KMS-11 (cell line): ENCODE results near the gene HDAC3.
"Not testable (repeated sequence)": the region's sequence is repeated elsewhere in the genome, so short reads cannot be mapped to it uniquely, and the experiment has no call there.

Experiments used
- H2AFZ ChIP-seq: fragments of 200-600 bp; sonication (generic); 2 replicates; pipeline ENCODE4 v1.6.1; 2016; ENCODE audit warnings: antibody characterized with exemption, mixed run types, low read depth
- H3K27ac ChIP-seq: fragments of 200-600 bp; sonication (generic); 2 replicates; pipeline ENCODE4 v1.6.1; 2016; ENCODE audit warnings: mild to moderate bottlenecking, mixed run types
- H3K27me3 ChIP-seq: fragments of 200-600 bp; sonication (generic); 2 replicates; pipeline ENCODE4 v1.6.1; 2017; ENCODE audit warnings: mild to moderate bottlenecking, low read depth, mixed run types, moderate library complexity; ENCODE audit not compliant: insufficient read depth
- H3K36me3 ChIP-seq: fragments of 200-600 bp; sonication (generic); 2 replicates; pipeline ENCODE4 v1.6.1; 2017; ENCODE audit warnings: mild to moderate bottlenecking, mixed run types; ENCODE audit not compliant: insufficient read depth
- H3K4me1 ChIP-seq: fragments of 200-600 bp; sonication (generic); 2 replicates; pipeline ENCODE4 v1.6.1; 2016; ENCODE audit warnings: mild to moderate bottlenecking, low read depth, mixed run types; ENCODE audit not compliant: poor library complexity, severe bottlenecking
- H3K4me2 ChIP-seq: fragments of 200-600 bp; sonication (generic); 2 replicates; pipeline ENCODE4 v1.7.0; 2016; ENCODE audit warnings: mild to moderate bottlenecking, mixed run types
- H3K4me3 ChIP-seq: fragments of 200-600 bp; sonication (generic); IDR thresholded peaks from 2 replicates; pipeline ENCODE4 v1.6.1; 2017; ENCODE audit warnings: low read depth, low read length, mixed read lengths; ENCODE audit not compliant: insufficient read depth
- H3K79me2 ChIP-seq: fragments of 200-600 bp; sonication (generic); 2 replicates; pipeline ENCODE4 v1.6.1; 2016; ENCODE audit warnings: low read depth, mixed run types; ENCODE audit not compliant: insufficient read depth
- H3K9ac ChIP-seq: fragments of 200-600 bp; sonication (generic); 2 replicates; pipeline ENCODE4 v1.6.1; 2016; ENCODE audit warnings: mild to moderate bottlenecking, mixed run types
- H4K20me1 ChIP-seq: fragments of 200-600 bp; sonication (generic); 2 replicates; pipeline ENCODE4 v1.6.1; 2016; ENCODE audit warnings: mild to moderate bottlenecking, mixed run types; ENCODE audit not compliant: insufficient read depth
- CTCF ChIP-seq: fragments of 200-600 bp; sonication (generic); conservative IDR thresholded peaks from 2 replicates; pipeline ENCODE4 v1.6.1; 2017; ENCODE audit warnings: low read depth, mild to moderate bottlenecking, antibody characterized with exemption, low read length, moderate library complexity, mixed read lengths

Gene HDAC3

DNA sequence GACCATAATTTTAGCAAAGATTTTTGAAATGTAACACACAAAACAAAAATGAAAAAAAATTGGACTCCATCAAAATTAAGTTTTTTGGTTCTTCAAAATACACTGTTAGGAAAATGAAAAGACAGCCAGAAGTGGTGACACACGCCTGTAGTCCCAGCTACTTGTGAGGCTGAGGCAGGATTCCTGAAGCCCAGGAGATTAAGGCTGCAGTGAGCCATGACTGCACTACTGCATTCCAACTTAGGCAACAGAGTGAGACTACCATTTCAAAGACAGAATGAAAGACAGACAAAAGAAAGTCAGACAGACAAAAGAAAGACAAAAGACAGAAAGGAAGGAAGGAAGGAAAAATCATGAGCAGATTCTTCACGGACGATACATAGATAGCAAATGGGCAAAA lies 25.4 kb downstream of the HDAC3 start:
- TF ChIP-seq CTCF: no peak
- Histone ChIP-seq H3K27me3 (no peaks in the 10 kb centered on the region), H3K9ac (no peak overlapping the region), H2AFZ (no peak overlapping the region), H3K79me2 (peaks cover 94% of the 10 kb centered on the region), H4K20me1 (no peaks in the 10 kb centered on the region), H3K4me2 (no peak overlapping the region), H3K36me3 (no peaks in the 10 kb centered on the region), H3K4me1 (peaks cover 8% of the 10 kb centered on the region), H3K4me3 (no peak overlapping the region), H3K27ac (no peak overlapping the region)

- H3K4me2 ChIP-seq, H4K20me1 ChIP-seq, H3K36me3 ChIP-seq, H2AFZ ChIP-seq, H3K27ac ChIP-seq, H3K9ac ChIP-seq, H3K27me3 ChIP-seq, H3K4me3 ChIP-seq: not testable (repeated sequence)
- Histone ChIP-seq H3K4me1 (peaks cover 20% of the 10 kb centered on the region), H3K79me2 (peaks cover 92% of the 10 kb centered on the region)
These were observed 26.7 kb downstream of the HDAC3 start for GRCh38 chr5:141609921-141610320.

GRCh38 chr5:141609044-141609443 lies 27.6 kb downstream of the HDAC3 start:
- Histone ChIP-seq H3K36me3 (no peaks in the 10 kb centered on the region), H3K9ac (no peak overlapping the region), H3K4me2 (no peak overlapping the region), H3K27ac (no peak overlapping the region), H3K4me1 (peaks cover 26% of the 10 kb centered on the region), H4K20me1 (no peaks in the 10 kb centered on the region), H3K79me2 (peaks cover 93% of the 10 kb centered on the region; the same call in 1 of the 2 replicates), H3K4me3 (no peak overlapping the region), H3K27me3 (no peaks in the 10 kb centered on the region), H2AFZ (no peak overlapping the region)
- no peak for TF ChIP-seq CTCF

DNA sequence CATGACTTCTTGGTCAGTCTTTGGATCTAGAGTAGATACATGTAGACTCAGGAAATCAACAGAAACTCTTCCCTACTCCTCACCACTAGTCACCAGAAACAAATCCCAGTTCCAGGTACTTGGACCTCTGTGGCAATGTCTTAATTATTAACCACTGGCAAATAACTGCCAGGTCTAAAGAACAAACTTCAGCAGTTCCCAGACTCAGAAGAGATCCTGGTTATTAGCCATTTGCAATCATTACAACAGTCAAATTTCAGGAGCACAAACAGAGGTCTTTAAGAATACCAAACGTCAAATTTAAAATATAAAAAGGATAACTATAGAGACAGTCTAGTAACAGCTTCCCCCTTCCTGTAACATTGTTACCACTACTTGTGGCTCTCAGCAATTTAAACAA lies 28.1 kb downstream of the HDAC3 start:
- Histone ChIP-seq H3K4me1 (peaks cover 26% of the 10 kb centered on the region), H3K36me3 (no peaks in the 10 kb centered on the region), H4K20me1 (no peaks in the 10 kb centered on the region), H3K4me3 (no peak overlapping the region), H3K9ac (no peak overlapping the region), H2AFZ (no peak overlapping the region), H3K27me3 (no peaks in the 10 kb centered on the region), H3K27ac (no peak overlapping the region), H3K79me2 (peaks cover 93% of the 10 kb centered on the region; the same call in 1 of the 2 replicates), H3K4me2 (no peak overlapping the region)
- TF ChIP-seq CTCF: no peak

DNA sequence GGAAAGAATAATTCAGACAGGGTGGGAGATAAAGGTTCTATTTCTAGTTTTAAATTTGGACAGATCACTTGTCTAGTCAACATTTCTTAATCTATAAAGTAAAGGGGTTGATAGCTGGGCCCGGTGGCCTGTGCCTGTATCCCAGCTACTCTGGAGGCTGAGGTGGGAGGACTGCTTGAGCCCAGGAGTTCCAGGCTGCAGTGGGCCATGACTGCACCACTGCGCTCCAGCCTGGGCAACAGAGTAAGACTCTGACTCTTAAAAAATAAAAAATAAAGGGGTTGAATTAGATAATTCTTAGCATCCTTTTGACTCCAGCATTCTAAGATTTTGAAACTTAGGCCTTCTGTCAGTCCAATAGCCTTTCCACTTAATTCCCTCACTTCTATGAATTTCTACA lies 28.6 kb downstream of the HDAC3 start:
- Histone ChIP-seq H3K27ac (no peak overlapping the region), H2AFZ (no peak overlapping the region), H3K27me3 (no peaks in the 10 kb centered on the region), H4K20me1 (no peaks in the 10 kb centered on the region), H3K4me1 (peaks cover 28% of the 10 kb centered on the region), H3K36me3 (no peaks in the 10 kb centered on the region), H3K4me3 (no peak overlapping the region), H3K9ac (no peak overlapping the region), H3K4me2 (no peak overlapping the region), H3K79me2 (peaks cover 93% of the 10 kb centered on the region; the same call in 1 of the 2 replicates)
- TF ChIP-seq CTCF: no peak
